ENCODE measurements around the gene MED15. TPM values are rescaled to one million over a fixed set of nuclear protein-coding genes. Genes with fewer than 3 reads are reported as not detected.

MED15 gene
- total RNA-seq, 4 donors from 2014 or later = 34.0 to 54.1 (median 38.9) TPM

- Histone ChIP-seq H3K27ac (replicated peaks in 1 of 4) (peak within 1 kb of the TSS; percentile 93 to 98 (median 96)), H3K4me3 (peak within 1 kb of the TSS; percentile 66 to 89 (median 78)), H3K36me3 (peaks cover 0 to 10% (median 8%) of the 10 kb centered on the region in 4 donors), H3K4me1 (peaks cover 17 to 59% (median 44%) of the 10 kb centered on the region in 4 donors), H3K9me3 (no peaks in the 10 kb centered on the region), H3K27me3 (no peaks in the 10 kb centered on the region)
- WGBS = 6% methylated on average over 6 of the region's 108 CpGs
- intact Hi-C loops (cut with DNase I) = loop anchor here (5.0 kb wide), 2 partner anchors 38 to 58 kb away; partner anchors contain the start of gene SCARF2
- TF ChIP-seq EP300 (IDR thresholded peaks at IDR 0.05) (no peak), CTCF (IDR thresholded peaks at IDR 0.05) (no peak), POLR2AphosphoS5 (IDR thresholded peaks at IDR 0.05) (no peak), POLR2A (IDR thresholded peaks at IDR 0.05; ENCODE audit: low read depth) (no peak)
- no peak for DNase-seq (ENCODE audit: extremely low spot score)
These were observed 12.2 kb upstream of the MED15 start, which contains the start of gene KLHL22 for GRCh38 chr22:20494978-20495860. KLHL22 (minus strand) TSS chr22:20495795; CDS start chr22:20489211, 6,584 bp downstream.

GRCh38 chr22:20495861-20496681, 11.3 kb upstream of the MED15 start:
- H3K4me1 ChIP-seq = peaks cover 17 to 51% (median 41%) of the 10 kb centered on the region in 4 donors
- H3K27me3 ChIP-seq = no peaks in the 10 kb centered on the region
- intact Hi-C loops (cut with DNase I) = loop anchor here (2.0 to 5.0 kb wide), 2 partner anchors 59 to 77 kb away; partner anchors contain the start of gene SCARF2
- peak; percentile 82 to 89 for TF ChIP-seq POLR2AphosphoS5 (IDR thresholded peaks at IDR 0.05)
- peak; percentile 84 to 91 (median 89) for TF ChIP-seq CTCF (IDR thresholded peaks at IDR 0.05)
- TF ChIP-seq EP300 (IDR thresholded peaks at IDR 0.05) = no peak
- TF ChIP-seq POLR2A (IDR thresholded peaks at IDR 0.05; ENCODE audit: low read depth) = peak; percentile 37
- peak overlapping the region; percentile 66 to 89 (median 78) for H3K4me3 ChIP-seq
- H3K36me3 ChIP-seq = peaks cover 0 to 17% (median 15%) of the 10 kb centered on the region in 4 donors
- WGBS = under 1% methylated on average over 36 of the region's 54 CpGs
- no peaks in the 10 kb centered on the region for H3K9me3 ChIP-seq
- H3K27ac ChIP-seq (replicated peaks in 1 of 4) = peak overlapping the region; percentile 93 to 98 (median 96)
- DNase-seq (ENCODE audit: extremely low spot score) = peak; percentile 95

GRCh38 chr22:20497426-20497825, 10.0 kb upstream of the MED15 start:
- Histone ChIP-seq H3K4me3 (no peak overlapping the region), H3K4me1 (peaks cover 17 to 39% (median 36%) of the 10 kb centered on the region in 4 donors), H3K9me3 (no peaks in the 10 kb centered on the region), H3K36me3 (peaks cover 0 to 23% (median 19%) of the 10 kb centered on the region in 4 donors), H3K27me3 (no peaks in the 10 kb centered on the region), H3K27ac (replicated peaks in 1 of 4) (no peak overlapping the region)
- WGBS = 87% methylated on average over 3 of the region's 3 CpGs
- TF ChIP-seq POLR2AphosphoS5 (IDR thresholded peaks at IDR 0.05) (no peak), POLR2A (IDR thresholded peaks at IDR 0.05; ENCODE audit: low read depth) (no peak), EP300 (IDR thresholded peaks at IDR 0.05) (no peak)
- intact Hi-C loops (cut with DNase I) = loop anchor here (2.0 to 5.0 kb wide), 2 partner anchors 60 to 79 kb away; partner anchors contain the start of gene SCARF2
- no peak for DNase-seq (ENCODE audit: extremely low spot score)

DNA sequence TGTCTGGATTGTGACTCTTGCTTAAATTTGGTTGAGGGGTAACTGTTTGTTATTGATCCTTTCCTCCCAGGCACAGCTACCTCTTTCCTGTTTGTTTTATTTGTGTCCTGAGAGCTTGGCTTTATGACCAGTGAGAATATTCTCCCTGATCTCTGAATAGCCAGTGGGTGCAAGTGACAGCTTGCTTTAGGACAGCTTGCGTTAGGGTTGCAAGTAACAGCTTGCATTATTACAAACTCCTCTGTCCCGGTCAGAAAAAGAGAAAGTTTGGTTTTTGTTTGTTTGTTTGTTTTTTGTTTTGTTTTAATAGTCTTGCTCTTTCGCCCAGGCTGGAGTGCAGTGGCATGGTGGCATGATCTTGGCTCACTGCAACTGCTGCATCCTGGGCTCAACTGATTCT, 8.5 kb upstream of the MED15 start:
- intact Hi-C loops (cut with DNase I) = loop anchor here (5.0 kb wide), 1 partner anchor 62 kb away; the partner anchor contains the start of gene SCARF2
- Histone ChIP-seq H3K4me1 (peaks cover 10 to 24% (median 21%) of the 10 kb centered on the region in 4 donors), H3K27ac (replicated peaks in 1 of 4) (no peak overlapping the region), H3K9me3 (no peaks in the 10 kb centered on the region), H3K27me3 (no peaks in the 10 kb centered on the region), H3K4me3 (no peak overlapping the region), H3K36me3 (peaks cover 0 to 23% (median 22%) of the 10 kb centered on the region in 4 donors)
- 81% methylated on average over 3 of the region's 3 CpGs for WGBS
- TF ChIP-seq POLR2A (IDR thresholded peaks at IDR 0.05; ENCODE audit: low read depth) (no peak), EP300 (IDR thresholded peaks at IDR 0.05) (no peak)
- DNase-seq (ENCODE audit: extremely low spot score) = no peak

- Histone ChIP-seq H3K27ac (replicated peaks in 1 of 4) (no peak overlapping the region), H3K4me3 (no peak overlapping the region), H3K9me3 (no peaks in the 10 kb centered on the region), H3K27me3 (no peaks in the 10 kb centered on the region), H3K36me3 (peaks cover 0 to 23% (median 22%) of the 10 kb centered on the region in 4 donors), H3K4me1 (peaks cover 4 to 16% (median 12%) of the 10 kb centered on the region in 4 donors)
- 87% methylated on average over 6 of the region's 7 CpGs for WGBS
- no peak for DNase-seq (ENCODE audit: extremely low spot score)
- TF ChIP-seq EP300 (IDR thresholded peaks at IDR 0.05) (no peak), POLR2A (IDR thresholded peaks at IDR 0.05; ENCODE audit: low read depth) (no peak), POLR2AphosphoS5 (IDR thresholded peaks at IDR 0.05) (no peak), CTCF (IDR thresholded peaks at IDR 0.05) (no peak)
- intact Hi-C loops (cut with DNase I) = loop anchor here (5.0 kb wide), 1 partner anchor 62 kb away; the partner anchor contains the start of gene SCARF2
These were observed 7.6 kb upstream of the MED15 start for GRCh38 chr22:20499769-20500168.

Data from esophagus muscularis mucosa (tissue), 4 donors.